Body of pancreas (tissue), 4 donors: Measurements from ENCODE around the gene SCG2.

Experiments
- CTCF ChIP-seq, 7 experiments: fragments of 450-650 bp in 4 of 7; fragments of 200-600 bp in 3 of 7; sonication (generic) in 3 of 7; IDR thresholded peaks; one replicate each; pipeline ENCODE4 v1.5.1; 2016 to 2019; ENCODE audit warnings: antibody characterized with exemption in 7 of 7
- POLR2A ChIP-seq, 3 donors: fragments of 450-650 bp; IDR thresholded peaks; one replicate each; pipeline ENCODE4 v1.6.1; 2016; ENCODE audit warnings: antibody characterized with exemption in 3 of 3, mild to moderate bottlenecking in 2 of 3

- TF ChIP-seq CTCF (IDR thresholded peaks at IDR 0.05): no peak
- no peak for TF ChIP-seq POLR2A (IDR thresholded peaks at IDR 0.05)
Observed at GRCh38 chr2:223587301-223587700, 14.9 kb downstream of the SCG2 start.
